ENCODE results near the gene VIT.

Gene VIT

GRCh38 chr2:36663851-36664695 is 32.4 kb upstream of the VIT start:
- Histone ChIP-seq H3K36me3 (ENCODE audit: control insufficient read depth, insufficient read depth, low read length) (no peaks in the 10 kb centered on the region), H3K4me3 (ENCODE audit: low read length) (no peak overlapping the region), H3K9ac (ENCODE audit: low read length) (no peak overlapping the region), H3K27me3 (ENCODE audit: control insufficient read depth, insufficient read depth, low read length) (no peaks in the 10 kb centered on the region), H3K9me3 (ENCODE audit: control insufficient read depth, low read length) (no peaks in the 10 kb centered on the region), H3K4me1 (ENCODE audit: control insufficient read depth, insufficient read depth, low read length) (no peaks in the 10 kb centered on the region)

- H3K9me3 ChIP-seq (ENCODE audit: control insufficient read depth, low read length), result no peaks in the 10 kb centered on the region
- H3K4me1 ChIP-seq (ENCODE audit: control insufficient read depth, insufficient read depth, low read length), result no peaks in the 10 kb centered on the region
- H3K27me3 ChIP-seq (ENCODE audit: control insufficient read depth, insufficient read depth, low read length), result no peaks in the 10 kb centered on the region
- no peak overlapping the region for H3K9ac ChIP-seq (ENCODE audit: low read length)
- no peak overlapping the region for H3K4me3 ChIP-seq (ENCODE audit: low read length)
- no peaks in the 10 kb centered on the region for H3K36me3 ChIP-seq (ENCODE audit: control insufficient read depth, insufficient read depth, low read length)
Measured at GRCh38 chr2:36664696-36665076, 31.8 kb upstream of the VIT start.

- Histone ChIP-seq H3K4me1 (ENCODE audit: control insufficient read depth, insufficient read depth, low read length) (no peaks in the 10 kb centered on the region), H3K27me3 (ENCODE audit: control insufficient read depth, insufficient read depth, low read length) (no peaks in the 10 kb centered on the region), H3K36me3 (ENCODE audit: control insufficient read depth, insufficient read depth, low read length) (no peaks in the 10 kb centered on the region), H3K9ac (ENCODE audit: low read length) (no peak overlapping the region), H3K9me3 (ENCODE audit: control insufficient read depth, low read length) (no peaks in the 10 kb centered on the region), H3K4me3 (ENCODE audit: low read length) (no peak overlapping the region)
Measured at GRCh38 chr2:36667931-36668330, 28.6 kb upstream of the VIT start.

- no peaks in the 10 kb centered on the region for H3K4me1 ChIP-seq (ENCODE audit: control insufficient read depth, insufficient read depth, low read length)
- H3K9me3 ChIP-seq (ENCODE audit: control insufficient read depth, low read length), result no peaks in the 10 kb centered on the region
- no peaks in the 10 kb centered on the region for H3K36me3 ChIP-seq (ENCODE audit: control insufficient read depth, insufficient read depth, low read length)
- H3K9ac ChIP-seq (ENCODE audit: low read length), result no peak overlapping the region
- no peak overlapping the region for H3K4me3 ChIP-seq (ENCODE audit: low read length)
- H3K27me3 ChIP-seq (ENCODE audit: control insufficient read depth, insufficient read depth, low read length), result no peaks in the 10 kb centered on the region
Measured at GRCh38 chr2:36670881-36671595, 25.5 kb upstream of the VIT start.

GRCh38 chr2:36671731-36672130 is 24.8 kb upstream of the VIT start:
- no peaks in the 10 kb centered on the region for H3K36me3 ChIP-seq (ENCODE audit: control insufficient read depth, insufficient read depth, low read length)
- H3K27me3 ChIP-seq (ENCODE audit: control insufficient read depth, insufficient read depth, low read length), result no peaks in the 10 kb centered on the region
- no peaks in the 10 kb centered on the region for H3K9me3 ChIP-seq (ENCODE audit: control insufficient read depth, low read length)
- H3K4me1 ChIP-seq (ENCODE audit: control insufficient read depth, insufficient read depth, low read length), result no peaks in the 10 kb centered on the region
- H3K9ac ChIP-seq (ENCODE audit: low read length), result no peak overlapping the region
- H3K4me3 ChIP-seq (ENCODE audit: low read length), result no peak overlapping the region

- Histone ChIP-seq H3K9me3 (ENCODE audit: control insufficient read depth, low read length) (no peaks in the 10 kb centered on the region), H3K4me1 (ENCODE audit: control insufficient read depth, insufficient read depth, low read length) (no peaks in the 10 kb centered on the region), H3K27me3 (ENCODE audit: control insufficient read depth, insufficient read depth, low read length) (no peaks in the 10 kb centered on the region), H3K36me3 (ENCODE audit: control insufficient read depth, insufficient read depth, low read length) (no peaks in the 10 kb centered on the region), H3K9ac (ENCODE audit: low read length) (no peak overlapping the region), H3K4me3 (ENCODE audit: low read length) (no peak overlapping the region)
Measured at GRCh38 chr2:36672199-36672598, 24.3 kb upstream of the VIT start.

GRCh38 chr2:36675579-36676282 is 20.8 kb upstream of the VIT start:
- Histone ChIP-seq H3K27me3 (ENCODE audit: control insufficient read depth, insufficient read depth, low read length) (no peaks in the 10 kb centered on the region), H3K36me3 (ENCODE audit: control insufficient read depth, insufficient read depth, low read length) (no peaks in the 10 kb centered on the region), H3K4me1 (ENCODE audit: control insufficient read depth, insufficient read depth, low read length) (no peaks in the 10 kb centered on the region), H3K4me3 (ENCODE audit: low read length) (no peak overlapping the region), H3K9ac (ENCODE audit: low read length) (no peak overlapping the region), H3K9me3 (ENCODE audit: control insufficient read depth, low read length) (no peaks in the 10 kb centered on the region)

GRCh38 chr2:36676364-36676763 is 20.1 kb upstream of the VIT start:
- Histone ChIP-seq H3K36me3 (ENCODE audit: control insufficient read depth, insufficient read depth, low read length) (no peaks in the 10 kb centered on the region), H3K9me3 (ENCODE audit: control insufficient read depth, low read length) (no peaks in the 10 kb centered on the region), H3K9ac (ENCODE audit: low read length) (no peak overlapping the region), H3K4me1 (ENCODE audit: control insufficient read depth, insufficient read depth, low read length) (no peaks in the 10 kb centered on the region), H3K27me3 (ENCODE audit: control insufficient read depth, insufficient read depth, low read length) (no peaks in the 10 kb centered on the region), H3K4me3 (ENCODE audit: low read length) (no peak overlapping the region)

- Histone ChIP-seq H3K36me3 (ENCODE audit: control insufficient read depth, insufficient read depth, low read length) (no peaks in the 10 kb centered on the region), H3K4me1 (ENCODE audit: control insufficient read depth, insufficient read depth, low read length) (no peaks in the 10 kb centered on the region), H3K9ac (ENCODE audit: low read length) (no peak overlapping the region), H3K9me3 (ENCODE audit: control insufficient read depth, low read length) (no peaks in the 10 kb centered on the region), H3K27me3 (ENCODE audit: control insufficient read depth, insufficient read depth, low read length) (no peaks in the 10 kb centered on the region), H3K4me3 (ENCODE audit: low read length) (no peak overlapping the region)
Measured at GRCh38 chr2:36677386-36677785, 19.1 kb upstream of the VIT start.

- Histone ChIP-seq H3K4me1 (ENCODE audit: control insufficient read depth, insufficient read depth, low read length) (no peaks in the 10 kb centered on the region), H3K9ac (ENCODE audit: low read length) (no peak overlapping the region), H3K36me3 (ENCODE audit: control insufficient read depth, insufficient read depth, low read length) (no peaks in the 10 kb centered on the region), H3K9me3 (ENCODE audit: control insufficient read depth, low read length) (no peaks in the 10 kb centered on the region), H3K4me3 (ENCODE audit: low read length) (no peak overlapping the region), H3K27me3 (ENCODE audit: control insufficient read depth, insufficient read depth, low read length) (no peaks in the 10 kb centered on the region)
Measured at GRCh38 chr2:36677996-36678605, 18.4 kb upstream of the VIT start.

GRCh38 chr2:36678856-36679255 is 17.7 kb upstream of the VIT start:
- H3K36me3 ChIP-seq (ENCODE audit: control insufficient read depth, insufficient read depth, low read length), result no peaks in the 10 kb centered on the region
- H3K4me3 ChIP-seq (ENCODE audit: low read length), result no peak overlapping the region
- no peaks in the 10 kb centered on the region for H3K27me3 ChIP-seq (ENCODE audit: control insufficient read depth, insufficient read depth, low read length)
- H3K9me3 ChIP-seq (ENCODE audit: control insufficient read depth, low read length), result no peaks in the 10 kb centered on the region
- no peak overlapping the region for H3K9ac ChIP-seq (ENCODE audit: low read length)
- no peaks in the 10 kb centered on the region for H3K4me1 ChIP-seq (ENCODE audit: control insufficient read depth, insufficient read depth, low read length)

GRCh38 chr2:36680012-36680411 is 16.5 kb upstream of the VIT start:
- Histone ChIP-seq H3K9me3 (ENCODE audit: control insufficient read depth, low read length) (no peaks in the 10 kb centered on the region), H3K9ac (ENCODE audit: low read length) (no peak overlapping the region), H3K4me3 (ENCODE audit: low read length) (no peak overlapping the region), H3K36me3 (ENCODE audit: control insufficient read depth, insufficient read depth, low read length) (no peaks in the 10 kb centered on the region), H3K4me1 (ENCODE audit: control insufficient read depth, insufficient read depth, low read length) (no peaks in the 10 kb centered on the region), H3K27me3 (ENCODE audit: control insufficient read depth, insufficient read depth, low read length) (no peaks in the 10 kb centered on the region)

Measured in mucosa of stomach (tissue), 1 donor.